ENCODE data around the gene ABTB1.
A peak's percentile ranks its signal among the peaks of the same experiment; 100 is the strongest.

ABTB1 gene

DNA sequence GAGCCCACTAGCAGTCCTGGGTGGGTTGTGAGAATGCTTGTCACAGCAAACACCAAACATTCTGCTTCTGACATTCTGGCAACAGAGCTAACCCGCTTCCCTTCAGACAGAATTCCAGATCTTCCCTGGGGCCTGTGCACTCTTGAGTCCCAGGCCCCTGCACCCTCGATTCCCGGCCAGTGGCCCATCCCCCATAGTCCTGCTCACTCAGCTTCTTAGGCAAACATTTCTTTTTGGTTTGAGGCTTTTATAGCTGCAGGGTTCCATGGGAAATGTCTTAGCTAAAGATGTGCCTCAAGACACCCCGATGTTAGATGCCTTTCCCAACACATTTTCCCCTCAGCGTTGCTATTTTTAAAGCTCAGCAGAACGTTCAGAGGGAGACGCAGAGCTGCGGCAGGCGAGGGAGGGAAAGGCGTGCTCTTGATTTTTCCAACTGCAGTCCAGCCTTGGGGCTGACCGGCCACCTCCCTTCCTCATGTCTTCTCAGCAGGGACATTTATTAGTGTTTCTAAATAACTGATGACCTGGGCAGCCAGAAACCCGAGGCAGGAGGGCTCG, 35.2 kb downstream of the ABTB1 start:
- DNase-seq: no peak

DNA sequence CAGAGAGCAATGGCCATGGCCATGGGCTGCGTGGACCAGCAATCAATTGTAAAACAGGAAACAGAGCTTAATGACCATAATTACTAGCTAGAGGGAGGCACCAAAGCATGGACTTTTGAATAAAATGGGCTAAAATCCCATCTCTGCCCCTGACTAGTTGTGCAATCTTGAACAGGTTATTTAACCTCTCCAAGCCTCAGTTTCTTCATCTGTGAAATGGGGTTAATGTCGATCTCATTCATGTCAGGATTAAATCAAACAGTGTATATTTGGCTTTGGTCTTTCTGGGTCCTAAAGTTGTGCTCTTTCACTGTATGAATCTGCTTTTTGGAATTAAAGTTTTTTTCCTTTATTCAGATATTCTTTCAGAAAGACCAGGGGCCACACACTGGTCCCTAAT, 36.1 kb downstream of the ABTB1 start:
- DNase-seq: no peak

DNA sequence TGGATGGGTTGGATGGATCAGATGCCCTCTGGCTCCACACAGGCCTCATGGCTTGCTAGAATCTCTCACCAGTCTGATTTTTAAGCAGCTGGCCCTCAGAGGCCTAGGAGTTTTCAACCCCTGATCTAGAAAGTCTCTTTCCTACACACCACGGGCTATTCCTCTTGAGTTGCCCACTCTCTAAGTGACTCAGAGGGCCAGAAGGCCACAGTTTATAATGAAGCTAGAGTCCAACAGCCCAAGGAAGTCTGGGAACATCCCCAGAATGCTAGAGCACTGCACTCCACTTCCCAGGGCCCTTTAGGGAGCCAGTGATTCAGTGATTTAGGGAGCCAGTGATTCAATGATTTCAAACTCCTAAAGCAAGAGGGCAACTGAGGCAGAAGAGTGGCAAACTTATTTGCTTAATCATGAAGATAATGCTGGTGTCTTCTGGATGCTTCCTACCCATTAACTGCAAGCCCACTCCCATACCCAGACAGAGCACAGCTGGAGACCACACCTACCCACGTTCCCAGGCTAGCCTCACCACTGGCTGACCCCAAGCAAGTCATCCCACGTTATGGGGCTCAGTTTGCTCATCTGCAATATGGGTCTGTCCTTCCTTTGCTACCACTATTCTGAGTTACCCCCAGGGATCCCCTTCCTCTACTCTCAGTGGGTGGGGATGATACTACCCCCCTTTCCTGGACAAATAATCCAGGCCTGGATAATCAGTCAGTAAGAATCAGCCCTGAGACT, 36.7 kb downstream of the ABTB1 start:
- no peak for DNase-seq

DNA sequence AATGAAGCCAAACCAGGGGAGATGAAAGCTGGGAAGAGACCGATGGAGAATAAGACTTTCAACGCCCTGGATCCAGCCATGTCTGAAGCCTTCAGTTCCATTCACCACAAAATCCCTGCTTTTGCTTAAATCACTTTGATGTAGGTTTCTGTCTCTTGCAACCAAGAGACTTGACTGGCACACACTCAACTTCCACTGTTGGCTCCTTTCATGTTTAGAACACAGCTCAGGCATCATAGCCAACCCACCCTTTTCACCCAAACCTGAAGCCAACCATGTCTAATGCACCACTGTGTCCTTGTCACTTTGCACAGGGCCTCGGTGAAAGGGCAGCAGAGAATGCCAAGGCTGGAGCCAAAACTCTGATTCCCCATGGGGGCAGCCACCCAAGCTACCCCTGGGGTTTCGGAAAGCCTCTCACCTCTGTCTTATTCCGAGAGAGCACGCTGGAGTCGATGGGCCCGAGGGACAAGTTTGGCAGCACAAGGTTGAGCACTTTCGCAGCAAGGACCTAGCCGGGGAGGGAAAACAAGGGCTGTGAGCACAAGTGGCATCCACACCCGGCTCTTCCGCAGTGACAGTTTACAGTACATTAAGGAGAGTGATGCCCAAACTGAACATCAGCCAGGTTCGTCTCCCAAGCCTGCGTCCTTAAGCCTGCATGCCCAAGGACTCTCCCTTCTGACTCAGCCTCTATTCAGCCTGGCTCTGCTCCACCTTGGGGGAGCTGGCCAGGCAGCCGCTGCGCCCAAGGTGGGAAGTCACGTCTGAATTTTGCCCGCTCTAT, 37.6 kb downstream of the ABTB1 start:
- DNase-seq: no peak

DNA sequence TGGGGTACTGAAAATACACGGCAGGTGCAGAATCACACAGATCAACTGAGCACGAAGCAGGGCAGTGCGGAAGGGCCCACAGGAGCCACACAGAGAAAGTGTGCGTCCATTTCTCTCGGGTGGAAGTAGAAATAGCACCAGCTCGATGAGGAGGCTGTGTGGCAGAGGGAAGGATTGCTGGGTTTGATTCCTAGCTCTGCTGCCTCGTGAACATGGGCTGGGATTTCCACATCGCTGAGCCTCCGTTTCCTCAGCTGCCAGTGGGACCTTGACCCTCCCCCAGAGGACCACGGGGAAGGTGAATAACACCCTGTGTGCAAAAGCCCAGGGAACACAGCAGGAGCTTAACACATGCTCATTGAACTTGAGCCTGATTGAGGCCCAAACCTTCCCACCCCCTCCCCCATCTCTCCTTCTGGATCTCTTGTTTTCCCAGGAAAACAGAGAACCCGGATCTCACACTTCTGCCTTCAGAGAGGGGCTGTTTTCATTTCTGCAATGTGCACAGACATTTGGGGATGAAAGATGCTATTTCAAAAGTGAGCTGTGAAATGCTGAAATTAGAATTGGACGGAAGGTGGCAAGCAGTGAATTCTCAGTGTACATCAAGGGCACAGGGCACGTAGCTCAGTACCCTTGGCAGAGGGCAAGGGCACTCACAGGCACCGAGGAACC, 38.4 kb downstream of the ABTB1 start:
- no peak for DNase-seq

DNA sequence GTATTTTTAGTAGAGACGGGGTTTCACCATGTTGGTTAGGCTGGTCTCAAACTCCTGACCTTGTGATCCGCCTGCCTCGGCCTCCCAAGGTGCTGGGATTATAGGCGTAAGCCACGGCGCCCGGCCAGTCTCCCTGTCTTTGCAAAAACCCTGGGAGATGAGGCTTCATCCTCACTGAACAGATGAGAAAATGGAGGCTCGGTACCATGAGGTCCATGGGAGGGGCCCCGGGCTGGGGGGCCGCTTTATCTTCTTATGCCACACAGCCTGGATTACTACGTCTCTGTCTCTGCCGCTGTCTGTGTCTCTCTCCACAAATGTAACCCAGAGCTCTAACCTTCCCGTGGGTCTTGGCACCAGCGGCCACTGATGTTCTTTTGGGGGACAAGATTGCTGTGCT, 39.1 kb downstream of the ABTB1 start:
- no peak for DNase-seq

DNA sequence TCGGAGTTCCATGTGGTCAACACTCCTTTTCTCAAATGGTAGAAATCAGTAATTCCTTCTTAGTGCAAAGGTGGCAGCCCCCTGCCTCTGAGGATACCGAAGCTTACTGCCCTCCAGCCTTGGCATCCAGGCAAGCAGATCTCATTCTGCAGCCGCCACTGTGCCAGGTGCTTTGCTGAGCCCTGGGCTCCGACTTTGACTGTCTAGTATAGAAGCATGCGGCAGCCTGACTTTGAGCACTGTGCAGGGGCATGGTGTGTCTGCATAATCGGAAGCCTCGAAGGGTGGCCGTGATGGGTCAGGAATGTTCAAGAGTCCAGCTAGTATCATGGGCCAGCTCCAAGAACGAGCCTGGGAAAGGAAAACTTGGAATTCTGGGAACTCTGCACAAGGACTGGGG, 39.7 kb downstream of the ABTB1 start:
- DNase-seq: no peak

DNA sequence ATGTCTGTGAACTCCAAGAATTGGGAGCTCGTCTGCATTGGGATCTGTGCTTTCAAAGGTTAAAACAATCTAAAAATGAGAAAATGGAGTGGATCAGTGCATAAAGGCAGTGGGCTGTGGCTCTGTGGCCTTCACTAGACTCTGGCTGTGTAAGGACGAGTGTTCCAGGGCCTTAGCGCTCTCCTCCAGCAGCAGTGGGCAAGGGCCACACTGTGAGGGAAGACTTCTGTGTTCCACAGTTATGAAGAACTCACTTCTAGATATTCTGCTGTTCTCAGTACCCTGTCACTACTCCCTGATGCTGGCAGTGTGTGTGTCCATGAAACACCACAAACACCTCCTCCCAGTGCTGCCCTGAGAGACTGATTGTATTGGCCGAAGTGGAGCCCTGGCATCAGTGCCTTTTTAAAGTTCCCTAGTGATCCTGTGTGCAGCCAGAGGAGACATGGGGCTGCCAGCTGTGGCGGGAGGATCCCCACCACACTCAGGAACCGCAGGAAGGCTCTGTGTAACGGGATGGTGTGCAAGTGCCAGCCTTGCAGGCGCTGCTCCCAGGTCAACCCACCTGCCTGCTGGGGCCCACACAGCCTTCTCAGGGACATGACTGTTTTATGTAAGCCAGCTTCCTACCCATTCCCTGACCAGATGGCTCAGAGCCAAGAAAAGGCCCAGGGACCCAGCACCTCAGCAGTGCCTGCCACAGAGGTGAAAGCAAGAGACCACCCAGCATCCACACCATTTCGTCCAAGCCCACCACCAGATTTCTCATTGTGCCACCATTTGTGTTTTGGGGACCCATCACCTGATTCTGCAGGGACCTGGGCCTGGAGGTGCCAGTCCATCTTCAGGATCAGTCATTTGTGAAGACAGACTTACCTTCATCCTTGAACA, 40.4 kb downstream of the ABTB1 start:
- DNase-seq: no peak

DNA sequence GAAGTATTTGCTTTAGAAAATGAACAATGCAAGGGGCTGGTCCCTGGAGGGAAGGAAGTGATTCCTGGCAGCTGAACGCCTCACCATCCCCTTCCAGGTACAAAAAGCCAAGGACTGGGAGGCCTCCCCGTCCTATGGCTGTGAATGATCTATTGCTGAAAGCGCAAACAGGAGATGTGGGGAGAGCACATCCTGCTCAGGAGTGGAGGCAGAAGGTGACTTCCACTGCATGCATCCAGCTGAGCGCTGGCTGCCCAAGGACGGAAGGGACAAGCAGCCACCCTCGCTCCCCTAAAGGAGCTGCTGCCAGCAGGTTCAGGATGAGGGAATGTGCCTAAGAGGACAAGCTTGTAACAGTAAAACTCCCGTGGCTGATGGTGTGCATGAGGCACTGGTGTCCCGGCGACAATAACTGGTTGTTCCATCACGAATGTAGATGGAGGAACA, 41.4 kb downstream of the ABTB1 start:
- no peak for DNase-seq

DNA sequence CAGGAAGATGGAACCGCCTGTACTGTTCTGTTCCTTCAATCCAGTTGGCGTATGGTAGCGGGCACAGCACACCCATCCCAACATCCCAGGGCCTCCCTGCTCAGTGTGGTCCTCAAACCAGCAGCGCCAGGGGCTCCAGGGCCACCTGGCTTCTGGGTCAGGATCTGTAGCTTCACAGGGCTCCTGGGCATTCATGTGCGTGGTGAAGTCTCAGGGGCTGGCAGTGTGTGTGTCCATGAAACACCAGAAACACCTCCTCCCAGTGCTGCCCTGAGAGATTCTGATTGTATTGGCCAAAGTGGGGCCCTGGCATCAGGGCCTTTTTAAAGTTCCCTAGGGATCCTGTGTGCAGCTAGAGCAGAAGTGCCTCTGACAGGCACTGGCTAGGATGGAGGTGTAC, 42.1 kb downstream of the ABTB1 start:
- no peak for DNase-seq

DNA sequence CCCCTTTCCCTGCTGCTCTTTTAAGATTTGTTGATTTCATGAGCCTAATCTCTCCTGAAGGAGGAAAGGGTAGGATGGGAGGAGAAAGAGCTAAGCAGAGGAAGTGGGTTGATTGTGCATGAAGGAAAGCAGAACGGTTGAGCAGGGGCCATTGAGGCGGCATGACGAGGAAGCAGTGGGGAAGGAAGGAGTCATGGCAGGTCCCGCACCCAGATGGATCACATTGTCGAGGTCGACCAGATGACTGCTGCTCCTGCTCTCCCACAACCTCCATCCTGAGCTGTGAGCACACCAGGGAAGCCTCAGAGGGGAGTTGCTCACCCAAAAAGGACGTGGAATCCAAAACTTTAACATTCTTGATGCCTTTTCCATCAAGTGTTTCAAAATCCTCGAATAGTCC, 42.8 kb downstream of the ABTB1 start:
- peak; percentile 19 for DNase-seq

DNA sequence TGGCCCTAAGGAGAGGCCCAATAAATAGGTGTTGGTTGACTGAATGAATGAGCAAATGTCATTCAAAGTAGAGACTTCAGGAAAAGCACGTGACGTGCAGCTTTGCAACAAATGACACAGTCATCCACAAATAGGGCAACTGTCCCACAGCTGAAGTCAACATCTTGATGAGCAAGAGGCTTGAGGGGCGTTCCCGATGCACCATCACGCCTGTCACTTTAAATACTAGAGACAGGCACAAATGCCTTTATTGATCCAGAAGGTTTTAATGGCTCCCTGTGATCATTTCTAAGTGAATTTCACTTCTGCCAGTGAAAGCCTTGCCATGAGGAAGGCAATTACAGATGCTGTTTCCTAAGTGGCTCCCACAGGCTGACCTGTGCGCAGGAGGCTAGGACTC, 43.6 kb downstream of the ABTB1 start:
- no peak for DNase-seq

DNA sequence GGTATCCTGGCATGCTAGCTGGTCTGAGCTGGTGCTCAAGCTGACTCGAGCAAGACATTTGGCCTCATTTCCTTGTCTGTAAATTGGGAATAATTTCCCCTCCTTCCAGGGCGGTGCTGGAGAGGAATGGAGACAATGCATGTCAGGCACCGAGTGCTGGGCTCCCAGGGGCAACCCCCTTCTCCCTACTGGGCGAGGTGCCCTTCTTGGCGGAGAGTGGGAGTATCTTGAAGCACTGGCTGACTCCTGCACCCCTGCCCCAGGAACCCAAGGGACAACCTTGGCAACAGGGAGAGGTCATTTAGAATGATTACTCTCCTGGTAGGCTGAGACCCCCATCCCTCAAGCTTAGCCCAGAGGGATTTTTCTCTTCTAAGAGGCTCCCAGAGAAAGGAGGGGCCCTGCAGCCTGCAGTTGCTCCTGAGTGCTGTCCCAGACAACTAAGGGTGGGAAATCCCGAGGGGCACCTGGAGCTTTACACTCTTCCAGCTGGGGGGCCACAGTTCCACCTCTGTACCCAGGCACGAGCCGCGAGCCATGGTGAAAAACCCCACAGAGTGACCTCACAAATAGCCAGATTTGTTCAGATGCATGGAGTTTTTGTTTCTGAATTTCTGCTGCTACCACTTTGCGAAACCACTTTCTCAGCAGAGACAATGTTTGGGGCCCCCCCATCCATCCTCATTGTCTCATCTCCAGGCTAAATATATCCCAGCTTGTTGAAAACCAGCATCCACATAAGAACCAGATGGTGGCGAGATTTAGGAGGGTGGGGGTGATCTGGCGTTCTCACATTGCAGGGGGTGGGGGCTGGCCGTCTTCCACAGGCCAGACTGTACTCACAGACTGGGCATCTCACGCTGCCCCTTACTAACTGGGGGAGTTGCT, 44.8 kb downstream of the ABTB1 start:
- peak; percentile 28 for DNase-seq

DNA sequence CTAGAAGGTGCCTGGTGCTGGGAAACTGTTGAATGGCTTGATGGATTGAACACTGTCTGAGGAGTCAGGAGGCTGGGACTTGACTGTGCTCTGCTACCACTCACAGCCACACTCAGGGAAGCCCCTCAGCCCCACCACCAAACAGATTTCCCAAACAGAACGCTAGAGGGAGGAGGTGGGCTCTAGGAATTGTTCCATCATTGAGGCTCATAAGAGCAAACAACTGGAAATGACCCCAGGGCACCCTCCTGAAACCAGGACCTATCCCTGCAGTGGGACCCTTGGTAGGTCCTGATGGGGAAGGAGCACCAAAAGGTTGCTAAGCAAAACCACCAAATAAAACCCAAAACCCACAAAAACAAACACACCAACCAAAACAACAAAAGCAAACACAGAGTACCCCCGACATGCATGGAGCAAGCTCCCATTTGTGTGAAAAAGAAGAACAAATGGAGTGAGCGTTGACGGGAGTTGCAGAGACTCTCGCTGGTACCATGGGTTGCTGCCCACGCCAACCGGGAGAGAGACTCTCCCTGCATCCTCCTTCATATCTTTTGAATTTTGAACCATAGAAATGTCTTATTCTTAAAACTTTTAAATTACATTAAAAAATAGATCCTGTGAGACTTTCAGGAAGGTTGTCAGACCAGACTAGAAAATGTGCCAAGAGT, 45.6 kb downstream of the ABTB1 start:
- DNase-seq: no peak

DNA sequence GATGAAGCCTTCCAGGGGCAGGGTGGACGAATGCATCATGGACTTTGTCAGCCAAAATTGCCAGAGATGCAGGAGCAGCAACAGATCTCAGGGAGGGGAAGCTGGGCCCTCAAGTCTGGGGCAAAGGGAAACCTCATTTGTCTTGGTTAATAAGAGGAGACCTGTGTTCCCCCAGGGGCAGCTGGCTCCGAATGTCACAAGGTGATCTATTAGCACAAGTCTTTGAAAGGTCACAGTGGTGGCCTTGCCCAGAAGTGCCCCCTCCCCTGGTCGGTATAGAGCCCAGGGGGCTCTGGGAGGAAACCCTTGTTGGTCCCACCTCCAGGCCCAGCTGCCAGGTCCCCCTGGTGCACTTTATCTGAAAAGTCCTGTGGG, 46.2 kb downstream of the ABTB1 start:
- no peak for DNase-seq

DNA sequence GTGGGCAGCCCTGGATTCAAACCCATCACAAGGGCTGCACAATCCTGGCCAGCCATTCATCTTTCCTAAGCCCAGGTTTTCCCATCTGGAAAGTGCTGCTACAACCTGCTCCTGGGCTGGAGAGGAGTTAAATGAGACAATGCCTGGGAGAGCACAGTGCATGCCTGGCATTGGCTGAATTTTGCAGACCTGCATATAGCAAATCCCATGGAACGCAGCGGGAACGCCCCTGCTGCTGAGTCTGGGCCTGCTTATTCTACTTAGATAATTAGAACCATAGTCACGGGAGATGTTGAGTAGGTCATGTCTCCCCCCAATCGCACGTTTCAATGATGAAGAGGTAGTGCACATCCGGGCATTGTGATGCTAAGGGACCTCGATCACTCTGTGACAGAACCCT, 46.6 kb downstream of the ABTB1 start:
- DNase-seq: no peak

DNA sequence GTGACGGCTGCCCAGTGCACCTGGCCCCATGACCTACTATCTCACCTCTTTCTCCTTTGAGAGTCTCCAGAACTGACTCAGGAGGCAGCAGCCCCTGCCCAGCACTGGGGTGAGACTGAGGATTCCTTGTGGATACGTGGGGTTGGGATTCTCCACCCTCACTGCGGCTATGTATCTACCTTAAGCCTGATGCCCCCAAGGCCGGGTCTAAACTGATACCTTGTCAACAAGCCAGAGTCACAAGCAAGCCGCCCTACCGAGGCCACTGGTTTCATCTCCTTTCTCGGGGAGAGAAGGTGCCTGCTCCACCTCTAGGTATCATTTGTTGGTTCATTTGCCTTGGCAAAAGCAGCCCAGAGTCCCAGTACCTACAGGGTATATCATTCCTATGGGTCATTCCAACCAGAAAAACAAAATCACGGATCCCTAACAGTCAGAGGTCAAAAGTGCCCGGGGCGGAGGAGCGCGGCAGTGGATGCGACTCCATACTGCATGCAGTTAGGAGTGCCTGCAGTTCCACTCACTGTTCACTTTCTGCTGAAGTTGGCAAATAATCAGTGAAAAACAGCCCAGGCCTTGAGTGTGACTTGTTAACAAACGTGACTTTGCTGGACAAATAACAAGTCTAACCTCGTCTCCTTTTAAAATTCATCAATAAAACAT, 47.5 kb downstream of the ABTB1 start:
- DNase-seq: no peak

DNA sequence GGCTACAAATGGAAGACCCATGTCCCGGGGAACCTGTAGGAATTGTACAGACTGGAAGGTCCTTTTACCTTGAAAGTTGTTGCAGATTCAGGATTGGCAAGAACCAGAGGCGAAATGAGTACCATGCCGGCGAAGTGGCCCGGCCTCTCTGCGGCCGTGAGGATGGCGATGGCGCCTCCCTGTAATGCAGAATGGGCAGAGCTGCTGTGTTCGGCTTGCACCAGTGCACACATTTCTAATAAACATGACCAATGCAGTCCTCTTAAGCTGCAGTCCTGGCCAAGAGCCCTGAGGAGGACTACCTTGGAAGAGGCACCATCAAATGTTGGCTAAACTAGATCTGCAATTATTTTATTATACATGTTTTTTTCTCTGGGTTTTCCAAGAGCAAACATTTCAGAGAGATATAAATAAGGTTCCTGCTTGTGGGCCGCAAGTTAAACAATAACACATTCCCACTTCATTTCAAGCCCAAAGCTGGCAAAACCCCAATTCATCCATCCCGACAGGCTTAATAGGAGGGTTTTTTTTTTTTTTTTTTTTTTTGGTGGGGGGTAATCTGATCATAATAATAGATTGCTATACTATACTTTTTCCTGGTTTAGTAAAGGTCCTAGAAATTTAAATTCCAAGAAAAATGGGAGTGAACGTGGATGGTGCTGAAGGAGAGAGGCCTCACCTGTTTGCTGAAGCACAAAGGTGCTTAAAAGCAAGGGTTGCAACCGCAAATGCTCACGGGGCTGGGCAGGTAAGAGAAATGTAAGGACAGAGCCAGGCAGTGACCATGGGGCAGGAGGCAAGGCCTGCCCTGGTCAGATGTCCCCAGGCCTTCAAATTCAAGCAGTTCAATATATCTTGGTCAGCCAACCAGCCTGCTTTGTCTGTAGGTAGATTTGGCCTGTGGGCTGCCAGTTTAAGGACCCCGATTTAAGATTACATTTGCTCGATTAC, 48.5 kb downstream of the ABTB1 start:
- DNase-seq: no peak

DNA sequence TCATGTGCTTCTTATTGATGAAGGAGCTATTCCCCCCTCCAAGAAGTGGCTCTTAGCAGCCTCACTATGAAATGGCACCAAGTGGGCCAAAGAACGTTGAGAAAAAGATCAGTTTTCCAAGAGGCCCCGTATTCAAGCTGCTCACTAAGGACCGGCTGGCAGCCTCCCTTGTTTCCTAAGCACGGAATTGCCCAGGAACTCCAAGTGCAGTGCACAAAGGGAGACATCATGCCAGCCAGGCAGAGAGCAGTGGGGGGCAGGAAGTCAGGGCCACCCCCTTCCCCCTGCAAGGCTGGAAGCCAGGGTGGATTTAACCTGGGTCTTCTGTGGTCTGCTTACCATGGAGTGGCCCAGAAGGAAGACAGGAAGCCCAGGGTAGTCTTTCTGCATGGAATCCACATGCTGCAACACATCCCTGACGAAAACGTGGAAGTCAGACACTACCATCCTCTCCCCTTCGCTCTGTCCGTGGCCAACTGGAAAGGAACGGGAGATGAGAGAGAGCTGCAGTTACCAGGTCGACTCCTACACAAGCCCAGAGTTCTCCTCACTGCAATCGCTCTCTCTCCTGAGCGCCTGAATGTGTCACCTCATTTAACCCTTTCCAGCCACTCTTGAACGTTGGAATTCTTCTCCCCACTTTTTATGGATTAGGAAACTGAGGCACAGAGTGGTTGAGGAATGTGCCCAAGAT, 49.5 kb downstream of the ABTB1 start:
- no peak for DNase-seq

All from MV-4-11 (cell line).